Activated CD4-positive, alpha-beta T cell treated with anti-CD3 and anti-CD28 coated beads, Interleukin-2, Interleukin-6, amounts not matched to agents 100 ng/mL and 50 ng/mL, durations not matched to agents 16 hours and 8 hours (primary cell): ENCODE results near the gene CLTC.
"Not testable (repeated sequence)": the region's sequence is repeated elsewhere in the genome, so short reads cannot be mapped to it uniquely, and the experiment has no call there.

ENCODE experiments used
- DNase-seq: peaks from one replicate; pipeline ENCODE4 v3.0.0-alpha.2; 2020

Gene CLTC

GRCh38 chr17:59634632-59635541 is 15.2 kb downstream of the CLTC start:
- DNase-seq = peak; percentile 52

GRCh38 chr17:59637611-59638310 is 18.1 kb downstream of the CLTC start:
- DNase-seq = no peak

- no peak for DNase-seq
Observed at GRCh38 chr17:59638553-59638952, 18.9 kb downstream of the CLTC start.

DNA sequence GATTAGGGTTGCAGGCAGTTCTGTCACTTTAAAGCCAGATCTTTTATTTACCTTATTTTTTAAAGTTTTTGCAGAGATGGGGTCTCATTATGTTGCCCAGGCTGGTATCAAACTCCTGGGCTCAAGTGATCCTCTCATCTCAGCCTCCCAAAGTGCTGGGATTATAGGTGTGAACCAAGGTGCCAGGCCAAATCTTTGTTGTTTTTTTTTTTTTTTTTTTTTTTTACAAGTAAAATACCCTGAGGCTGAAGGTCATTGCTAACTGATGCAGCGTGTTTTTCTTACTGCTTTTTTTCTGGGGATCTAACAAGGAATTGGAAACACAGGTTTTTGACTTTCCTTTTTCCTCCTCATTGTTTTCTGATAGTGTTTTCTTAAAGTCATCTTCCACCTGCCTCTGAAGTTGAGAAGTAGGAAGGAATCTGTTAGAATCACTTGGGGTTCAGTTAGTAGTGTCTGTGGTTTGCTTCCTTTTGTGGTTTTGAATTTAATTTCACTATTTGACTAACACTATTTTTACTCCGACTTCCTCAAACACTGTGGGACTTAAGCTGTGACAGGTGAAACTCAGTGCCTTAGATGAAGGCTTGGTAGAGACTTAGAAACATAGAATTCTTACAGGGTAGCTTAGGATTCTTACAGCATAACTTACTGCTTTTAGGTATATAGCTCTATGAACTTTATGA is 22.2 kb downstream of the CLTC start:
- DNase-seq = peak; percentile 73

DNA sequence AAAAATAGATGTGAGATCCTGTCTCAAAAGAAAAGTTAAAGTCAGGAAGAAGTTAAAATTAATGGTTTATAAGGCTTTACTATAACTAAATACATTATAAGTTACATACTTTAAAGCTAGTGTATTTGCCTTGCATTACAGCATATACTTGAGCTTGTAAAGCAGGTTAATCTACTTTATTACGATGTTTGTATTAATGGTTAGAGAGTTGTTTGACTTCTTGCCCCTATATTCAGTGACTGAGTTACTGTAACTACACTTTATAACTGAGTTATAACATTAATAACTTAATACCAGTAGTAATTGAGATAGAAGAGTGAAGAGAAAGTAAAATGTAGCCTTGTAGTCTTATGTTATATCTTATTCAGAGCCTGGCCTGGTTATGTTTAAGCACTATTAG is 22.9 kb downstream of the CLTC start:
- no peak for DNase-seq

- DNase-seq = no peak
Observed at GRCh38 chr17:59643159-59644140, 23.8 kb downstream of the CLTC start.

GRCh38 chr17:59647288-59647687 is 27.6 kb downstream of the CLTC start:
- no peak for DNase-seq

DNA sequence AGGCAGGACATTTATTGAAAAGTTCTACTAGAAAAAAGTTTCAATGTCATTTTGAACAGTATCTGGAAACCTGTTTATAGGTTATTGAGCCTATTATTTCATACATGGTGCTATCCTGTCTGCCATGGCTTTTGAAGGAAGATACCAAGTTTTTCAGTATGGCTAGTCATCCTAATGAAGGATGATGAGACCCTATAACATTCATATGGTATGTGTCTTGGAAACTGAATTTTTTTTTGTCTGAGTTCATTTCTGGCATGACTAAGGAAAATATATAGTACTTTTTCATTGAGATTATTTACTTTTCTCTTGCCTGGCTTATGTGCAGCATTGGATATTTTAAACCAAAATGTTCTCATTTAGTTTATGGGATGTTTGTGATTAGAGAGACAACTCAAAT is 30.2 kb downstream of the CLTC start:
- no peak for DNase-seq

DNA sequence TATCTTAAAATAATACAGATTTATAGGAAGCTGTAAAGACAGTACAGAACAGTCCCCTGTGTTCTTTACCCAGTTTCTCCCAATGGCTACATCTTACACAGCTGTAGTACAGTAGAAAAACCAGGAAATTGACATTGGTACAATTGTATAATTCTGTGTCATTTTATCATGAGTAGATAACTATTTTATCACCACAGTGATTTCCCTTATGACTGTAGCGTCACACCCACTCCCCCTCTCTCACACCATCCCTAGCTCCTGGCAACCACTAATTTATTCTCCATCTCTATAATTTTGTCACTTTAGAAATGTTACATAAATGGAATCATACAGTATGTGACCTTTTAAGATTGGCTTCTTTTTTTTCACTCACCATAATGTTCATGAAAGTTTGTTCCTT is 30.9 kb downstream of the CLTC start:
- no peak for DNase-seq

DNA sequence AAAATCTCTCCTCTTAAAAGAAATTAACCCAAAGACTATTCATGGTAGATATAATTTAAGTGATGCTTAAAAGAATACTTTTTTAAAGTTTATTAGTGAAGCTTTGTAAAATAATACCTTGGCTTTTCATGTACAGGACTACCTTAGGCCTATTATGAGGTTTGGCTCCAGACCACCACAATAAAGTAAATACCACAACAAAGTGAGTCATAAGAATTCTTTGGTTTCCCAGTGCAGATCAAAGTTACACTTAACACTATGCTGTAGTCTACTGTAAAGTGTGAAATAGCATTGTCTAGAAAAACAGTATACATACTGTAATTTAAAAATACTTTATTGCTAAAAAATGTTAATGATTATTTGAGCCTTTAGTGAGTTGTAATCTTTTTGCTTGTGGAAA is 31.7 kb downstream of the CLTC start:
- DNase-seq = peak; percentile 35

- DNase-seq = no peak
Observed at GRCh38 chr17:59652119-59652518, 32.4 kb downstream of the CLTC start.

DNA sequence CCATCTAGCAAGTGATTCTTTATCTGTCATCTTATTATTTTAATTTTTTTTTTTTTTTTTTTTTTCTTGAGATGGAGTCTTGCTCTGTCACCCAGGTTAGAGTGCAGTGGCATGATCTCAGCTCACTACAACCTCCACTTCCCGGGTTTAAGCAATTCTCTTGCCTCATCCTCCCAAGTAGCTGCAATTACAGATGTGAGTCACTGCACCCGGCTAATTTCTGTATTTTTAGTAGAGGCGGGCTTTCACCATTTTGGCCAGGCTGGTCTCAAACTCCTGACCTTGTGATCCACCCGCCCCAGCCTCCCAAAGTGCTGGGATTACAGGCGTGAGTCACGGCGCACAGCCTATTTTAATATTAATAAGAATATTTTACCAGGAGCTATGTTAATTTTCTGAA is 36.9 kb downstream of the CLTC start:
- not testable (repeated sequence) for DNase-seq

DNA sequence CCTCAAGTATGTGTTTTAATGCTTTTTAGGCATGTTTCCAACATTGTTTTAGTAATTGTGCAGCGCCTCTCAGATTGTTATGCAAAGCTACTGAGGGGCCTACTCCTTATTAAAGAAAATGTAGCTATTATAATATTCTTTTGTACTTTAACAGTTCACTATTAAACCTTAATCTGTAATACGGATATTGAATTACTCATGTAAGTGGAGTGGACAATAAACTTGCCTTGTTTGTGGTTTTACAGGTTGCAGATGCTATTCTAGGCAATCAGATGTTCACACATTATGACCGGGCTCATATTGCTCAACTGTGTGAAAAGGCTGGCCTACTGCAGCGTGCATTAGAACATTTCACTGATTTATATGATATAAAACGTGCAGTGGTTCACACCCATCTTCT is 46.5 kb downstream of the CLTC start:
- DNase-seq = no peak

DNA sequence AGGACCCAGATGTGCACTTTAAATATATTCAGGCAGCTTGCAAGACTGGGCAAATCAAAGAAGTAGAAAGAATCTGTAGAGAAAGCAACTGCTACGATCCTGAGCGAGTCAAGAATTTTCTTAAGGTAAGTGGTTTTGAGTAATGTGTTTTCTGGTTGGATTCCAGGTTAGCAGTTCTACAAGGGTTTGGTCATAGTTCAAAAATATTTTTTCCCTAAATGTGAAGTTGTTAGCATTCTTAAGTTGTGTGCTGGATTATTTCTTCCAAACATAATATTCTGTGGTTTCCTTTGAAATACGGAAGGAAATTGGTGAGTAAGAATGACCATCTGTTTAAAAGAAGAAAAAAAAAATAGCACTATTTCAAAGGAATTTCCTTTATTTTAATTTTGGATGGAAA is 49.1 kb downstream of the CLTC start:
- no peak for DNase-seq

DNA sequence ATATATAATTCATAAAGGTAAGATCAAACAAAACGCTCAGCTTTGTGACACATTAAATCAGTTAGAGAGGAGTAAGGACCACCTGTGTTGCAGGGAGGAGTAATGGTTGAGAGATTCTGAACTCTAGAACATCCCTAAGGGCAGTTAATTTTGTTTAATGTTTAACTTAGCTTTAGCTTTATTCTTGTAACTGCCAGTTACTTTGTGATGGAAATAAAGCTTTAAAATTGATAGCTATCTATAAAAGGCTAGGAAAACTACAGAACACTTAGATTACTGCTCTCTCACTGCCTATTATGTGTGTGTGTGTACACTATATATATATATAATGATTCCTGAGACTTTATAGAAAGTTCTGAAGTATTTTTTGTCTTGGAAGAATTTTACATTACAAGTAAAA is 49.7 kb downstream of the CLTC start:
- no peak for DNase-seq

- DNase-seq = no peak
Observed at GRCh38 chr17:59669944-59670343, 50.2 kb downstream of the CLTC start.

GRCh38 chr17:59671386-59671785 is 51.7 kb downstream of the CLTC start:
- no peak for DNase-seq

DNA sequence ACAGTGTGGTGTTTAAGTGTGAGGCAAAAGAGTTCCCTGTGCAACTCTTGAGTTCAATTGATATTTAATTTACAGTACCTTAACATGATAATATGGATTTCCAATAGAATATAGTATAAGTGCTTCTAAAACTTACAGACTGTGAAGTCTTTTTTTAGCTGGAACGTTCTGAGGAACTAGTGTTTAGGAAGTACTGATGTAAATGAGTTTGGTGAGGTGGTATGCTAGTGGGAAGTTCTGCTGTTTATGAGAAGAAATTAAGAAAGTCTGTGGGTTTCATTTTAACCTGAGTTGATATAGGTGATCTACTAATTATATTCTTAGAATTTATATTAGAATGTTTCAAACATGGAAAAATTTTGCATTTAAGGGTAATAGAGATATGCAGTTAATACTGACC is 55.5 kb downstream of the CLTC start:
- DNase-seq = no peak

DNA sequence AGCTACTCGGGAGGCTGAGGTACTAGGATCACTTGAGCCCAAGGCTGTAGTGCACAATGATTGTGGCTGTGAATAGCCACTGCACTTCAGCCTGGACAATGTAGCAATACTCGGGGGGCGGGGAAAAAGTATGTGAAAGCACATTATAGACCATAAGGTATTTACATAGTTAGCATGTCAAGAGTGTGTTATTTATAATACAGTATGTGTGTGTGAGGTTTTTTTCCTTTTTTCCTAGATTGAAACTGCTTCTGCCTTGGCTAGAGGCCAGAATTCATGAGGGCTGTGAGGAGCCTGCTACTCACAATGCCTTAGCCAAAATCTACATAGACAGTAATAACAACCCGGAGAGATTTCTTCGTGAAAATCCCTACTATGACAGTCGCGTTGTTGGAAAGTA is 57.0 kb downstream of the CLTC start:
- DNase-seq = no peak

DNA sequence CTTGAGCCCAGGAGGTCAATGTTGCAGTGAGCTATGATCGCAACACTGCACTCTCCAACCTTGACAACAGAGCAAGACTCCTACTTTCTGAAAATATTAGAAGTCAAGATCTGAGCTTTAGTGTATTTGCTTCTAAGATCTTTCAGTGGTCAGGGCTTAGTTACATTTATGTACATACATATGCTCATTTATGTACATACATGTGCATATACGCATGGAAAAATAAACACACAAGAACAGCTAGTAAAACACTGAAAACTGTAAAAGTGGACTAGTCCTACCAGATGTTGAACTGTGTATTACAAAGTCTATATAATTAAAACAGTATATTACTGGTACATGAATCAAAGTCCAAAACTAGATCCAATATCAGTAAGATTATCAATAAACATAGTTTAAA is 59.2 kb downstream of the CLTC start:
- DNase-seq = no peak

- no peak for DNase-seq
Observed at GRCh38 chr17:59680314-59680713, 60.6 kb downstream of the CLTC start.

GRCh38 chr17:59683283-59683682 is 63.6 kb downstream of the CLTC start:
- DNase-seq = no peak

DNA sequence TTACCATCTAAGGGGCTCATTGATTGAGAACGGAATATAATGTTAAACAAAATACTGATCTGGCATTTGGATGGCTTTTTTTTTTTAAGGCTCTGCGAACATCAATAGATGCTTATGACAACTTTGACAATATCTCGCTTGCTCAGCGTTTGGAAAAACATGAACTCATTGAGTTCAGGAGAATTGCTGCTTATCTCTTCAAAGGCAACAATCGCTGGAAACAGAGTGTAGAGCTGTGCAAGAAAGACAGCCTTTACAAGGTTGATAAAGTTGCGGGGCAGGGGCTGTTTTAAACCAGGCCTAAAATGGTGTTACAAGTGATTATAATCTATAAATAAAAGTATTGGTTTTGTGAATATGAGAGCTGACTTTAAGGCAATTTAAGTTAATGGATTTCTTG is 65.3 kb downstream of the CLTC start:
- DNase-seq = no peak
